HEK293T (cell line): Measurements from ENCODE around the gene VPS35L.

Source experiments
- ARNT ChIP-seq: fragments of 450-650 bp; IDR thresholded peaks from 2 replicates; pipeline ENCODE4 v1.6.1; 2017; ENCODE audit warnings: mild to moderate bottlenecking
- BHLHE40 ChIP-seq: fragments of 450-650 bp; IDR thresholded peaks from 2 replicates; pipeline ENCODE4 v1.6.1; 2016; ENCODE audit warnings: mild to moderate bottlenecking, moderate library complexity, borderline replicate concordance
- CTBP1 ChIP-seq: fragments of 450-650 bp; IDR thresholded peaks from 2 replicates; pipeline ENCODE4 v1.6.1; 2016; ENCODE audit warnings: borderline replicate concordance
- FOXK2 ChIP-seq: fragments of 450-650 bp; IDR thresholded peaks from 2 replicates; pipeline ENCODE4 v1.6.1; 2016; ENCODE audit warnings: mild to moderate bottlenecking
- FOXM1 ChIP-seq: fragments of 450-650 bp; IDR thresholded peaks from 2 replicates; pipeline ENCODE4 v1.6.1; 2017; ENCODE audit warnings: mild to moderate bottlenecking, borderline replicate concordance
- HDGF ChIP-seq: fragments of 450-650 bp; IDR thresholded peaks from 2 replicates; pipeline ENCODE4 v1.6.1; 2017; ENCODE audit warnings: antibody characterized with exemption, borderline replicate concordance
- SP1 ChIP-seq: fragments of 450-650 bp; IDR thresholded peaks from 2 replicates; pipeline ENCODE4 v1.6.1; 2017
- SUZ12 ChIP-seq: fragments of 450-650 bp; IDR thresholded peaks from 2 replicates; pipeline ENCODE4 v1.6.1; 2016; ENCODE audit warnings: mild to moderate bottlenecking
- TARDBP ChIP-seq: fragments of 450-650 bp; IDR thresholded peaks from 2 replicates; pipeline ENCODE4 v1.6.1; 2016
- ZNF384 ChIP-seq: fragments of 450-650 bp; IDR thresholded peaks from 2 replicates; pipeline ENCODE4 v1.6.1; 2016

GRCh38 chr16:19711643-19712042 is 156.1 kb downstream of the VPS35L start:
- TF ChIP-seq TARDBP (no peak), SUZ12 (no peak), FOXK2 (no peak), FOXM1 (no peak), SP1 (no peak), ARNT (no peak), HDGF (no peak), BHLHE40 (no peak), ZNF384 (no peak), CTBP1 (no peak)
